ENCODE results near the gene BDNF. TPM values are rescaled to one million over a fixed set of nuclear protein-coding genes. Genes with fewer than 3 reads are reported as not detected.

Gene BDNF
- total RNA-seq, 4 donors from 2014 or later = 0.16 to 1.2 (median 0.45) TPM

GRCh38 chr11:27717801-27718229, 17.6 kb upstream of the BDNF start:
- DNase-seq (ENCODE audit: low spot score) = no peak
- TF ChIP-seq CTCF (IDR thresholded peaks at IDR 0.05) = no peak
- ATAC-seq (ENCODE audit: low FRiP score) = no peak

- no peak for TF ChIP-seq CTCF (IDR thresholded peaks at IDR 0.05)
- ATAC-seq (ENCODE audit: low FRiP score) = no peak
- DNase-seq (ENCODE audit: low spot score) = no peak
Observed at GRCh38 chr11:27717377-27717776, 17.1 kb upstream of the BDNF start.

GRCh38 chr11:27716835-27717234, 16.6 kb upstream of the BDNF start:
- no peak for ATAC-seq (ENCODE audit: low FRiP score)
- no peak for DNase-seq (ENCODE audit: low spot score)
- no peak for TF ChIP-seq CTCF (IDR thresholded peaks at IDR 0.05)

GRCh38 chr11:27716216-27716615, 16.0 kb upstream of the BDNF start:
- no peak for ATAC-seq (ENCODE audit: low FRiP score)
- no peak for DNase-seq (ENCODE audit: low spot score)
- TF ChIP-seq CTCF (IDR thresholded peaks at IDR 0.05) = no peak

GRCh38 chr11:27711725-27712124, 11.5 kb upstream of the BDNF start:
- ATAC-seq (ENCODE audit: low FRiP score) = no peak
- no peak for TF ChIP-seq CTCF (IDR thresholded peaks at IDR 0.05)
- no peak for DNase-seq (ENCODE audit: low spot score)

- no peak for ATAC-seq (ENCODE audit: low FRiP score)
- no peak for TF ChIP-seq CTCF (IDR thresholded peaks at IDR 0.05)
- DNase-seq (ENCODE audit: low spot score) = no peak
Observed at GRCh38 chr11:27710536-27710935, 10.3 kb upstream of the BDNF start.

GRCh38 chr11:27707676-27708075, 7.4 kb upstream of the BDNF start:
- no peak for ATAC-seq (ENCODE audit: low FRiP score)

More at GRCh38 chr11:27707676-27708075, 7.4 kb upstream of the BDNF start:
- no peak for DNase-seq (ENCODE audit: low spot score)
- no peak for TF ChIP-seq CTCF (IDR thresholded peaks at IDR 0.05)
